Occipital lobe (tissue), 2 donors: ENCODE results near the gene TMEM43. TPM values are rescaled to one million over a fixed set of nuclear protein-coding genes. Genes with fewer than 3 reads are reported as not detected.
"Not testable (repeated sequence)": the region's sequence is repeated elsewhere in the genome, so short reads cannot be mapped to it uniquely, and the experiment has no call there.

ENCODE experiments used
- DNase-seq: peaks from one replicate; lab custom pipeline; 2025; lab: John Stamatoyannopoulos, UW
- total RNA-seq: library from RNA; depleted of rRNA; stranded (reverse); fragments of >200 nt; gene quantifications from one replicate; pipeline ENCODE4 v1.2.3, GENCODE V29; 2014

Gene TMEM43, protein sequence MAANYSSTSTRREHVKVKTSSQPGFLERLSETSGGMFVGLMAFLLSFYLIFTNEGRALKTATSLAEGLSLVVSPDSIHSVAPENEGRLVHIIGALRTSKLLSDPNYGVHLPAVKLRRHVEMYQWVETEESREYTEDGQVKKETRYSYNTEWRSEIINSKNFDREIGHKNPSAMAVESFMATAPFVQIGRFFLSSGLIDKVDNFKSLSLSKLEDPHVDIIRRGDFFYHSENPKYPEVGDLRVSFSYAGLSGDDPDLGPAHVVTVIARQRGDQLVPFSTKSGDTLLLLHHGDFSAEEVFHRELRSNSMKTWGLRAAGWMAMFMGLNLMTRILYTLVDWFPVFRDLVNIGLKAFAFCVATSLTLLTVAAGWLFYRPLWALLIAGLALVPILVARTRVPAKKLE
- 44.1 TPM for total RNA-seq

DNA sequence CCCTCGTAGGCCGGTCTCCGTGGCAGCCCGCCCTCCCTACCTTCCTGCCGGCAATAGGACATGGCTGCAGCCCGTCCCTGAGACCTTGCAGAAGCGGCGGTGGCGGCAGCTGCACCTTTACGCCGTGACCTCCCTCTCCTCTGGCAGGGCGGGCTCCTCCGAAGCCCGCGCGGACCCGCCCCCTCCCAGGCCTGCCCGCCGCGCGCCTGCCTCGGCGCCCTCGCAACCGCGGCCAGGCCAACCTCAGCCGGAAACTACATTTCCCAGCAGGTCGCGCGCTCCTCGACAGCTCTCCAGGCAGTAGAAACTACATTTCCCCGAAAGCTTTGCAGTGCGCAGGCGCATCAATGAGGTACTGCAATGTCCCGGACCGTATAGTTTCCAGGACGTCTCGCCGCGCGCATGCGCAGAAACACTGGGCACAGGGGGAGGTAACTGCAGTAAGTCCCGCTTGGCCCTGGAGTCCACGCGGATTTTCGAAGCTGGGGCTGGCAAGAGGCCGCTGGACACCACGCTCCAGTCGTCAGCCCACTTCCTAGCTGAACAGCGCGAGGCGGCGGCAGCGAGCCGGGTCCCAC is at the start of gene TMEM43, which contains the start of gene CHCHD4:
TMEM43 (plus strand) TSS at position 438 of the 578 bp plus-strand sequence. CDS start 142 bp downstream, outside the sequence.
CHCHD4 (minus strand) TSS at position 256 of the 578 bp plus-strand sequence; CDS start at position 62, 194 bp downstream.
- peak; percentile 95 for DNase-seq

DNA sequence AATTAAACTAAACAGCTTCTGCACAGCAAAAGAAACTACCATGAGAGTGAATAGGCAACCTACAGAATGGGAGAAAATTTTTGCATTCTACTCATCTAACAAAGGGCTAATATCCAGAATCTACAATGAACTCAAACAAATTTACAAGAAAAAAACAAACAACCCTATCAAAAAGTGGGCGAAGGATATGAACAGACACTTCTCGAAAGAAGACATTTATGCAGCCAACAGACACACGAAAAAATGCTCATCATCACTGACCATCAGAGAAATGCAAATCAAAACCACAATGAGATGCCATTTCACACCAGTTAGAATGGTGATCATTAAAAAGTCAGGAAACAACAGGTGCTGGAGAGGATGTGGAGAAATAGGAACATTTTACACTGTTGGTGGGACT is 49.6 kb upstream of the TMEM43 start:
- not testable (repeated sequence) for DNase-seq

DNA sequence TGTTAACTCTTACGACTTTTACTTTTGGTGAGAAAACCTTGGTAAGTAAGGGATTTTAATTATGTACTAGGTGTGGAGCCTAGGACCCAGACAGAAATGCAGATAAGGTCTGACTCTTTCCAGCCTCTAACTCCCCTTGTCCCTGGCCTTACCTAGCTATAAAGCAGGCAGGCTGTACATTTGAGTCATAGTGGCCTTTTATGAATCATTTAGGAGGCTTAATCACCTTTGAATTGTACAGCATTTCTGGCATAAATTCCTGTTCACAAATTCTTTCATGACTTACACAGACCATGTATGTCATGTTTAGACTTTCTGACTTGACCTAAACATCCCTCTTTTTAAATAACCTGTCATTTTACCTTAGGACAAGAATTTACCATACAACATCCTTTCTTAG is 47.5 kb upstream of the TMEM43 start:
- DNase-seq, result no peak

DNA sequence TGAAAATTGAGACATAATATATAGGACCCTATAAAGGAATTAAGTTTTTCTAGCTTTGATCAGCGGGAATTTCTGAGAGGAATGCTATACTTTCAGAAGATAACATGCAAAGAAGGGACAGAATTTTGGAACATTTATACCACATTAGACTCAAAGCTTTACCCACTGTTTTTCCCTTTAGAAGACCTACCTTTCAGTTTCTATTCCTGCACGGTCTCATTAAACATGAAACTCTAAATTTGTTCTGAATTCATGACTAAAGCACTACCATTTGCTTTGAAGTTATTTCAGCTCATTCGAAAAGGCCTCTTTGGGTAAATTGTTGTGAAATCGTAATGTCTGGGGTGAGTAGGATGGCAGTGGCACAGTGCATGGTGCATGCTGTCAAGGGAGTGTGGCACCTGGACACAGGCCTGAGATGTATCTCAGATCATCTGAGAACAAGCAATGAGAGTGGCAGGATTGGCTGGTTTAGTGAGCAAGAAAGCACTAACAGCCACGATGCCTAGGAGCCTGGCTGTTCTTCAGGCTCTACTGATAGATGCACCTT is 42.7 kb upstream of the TMEM43 start:
- DNase-seq, result no peak

DNA sequence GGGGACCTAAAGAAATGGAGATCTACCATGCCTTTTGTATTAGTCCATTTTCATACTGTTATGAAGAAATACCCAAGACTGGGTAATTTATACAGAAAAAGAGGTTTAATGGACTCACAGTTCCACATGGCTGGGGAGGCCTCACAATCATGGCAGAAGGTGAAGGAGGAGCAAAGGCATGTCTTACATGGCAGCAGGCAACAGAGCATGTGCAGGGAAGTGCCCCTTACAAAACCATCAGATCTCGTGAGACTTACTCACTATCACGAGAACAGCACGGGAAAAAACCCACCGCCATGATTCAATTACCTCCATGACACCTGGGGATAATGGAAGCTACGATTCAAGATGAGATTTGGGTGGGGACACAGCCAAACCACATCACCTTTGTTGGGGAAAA is 37.4 kb upstream of the TMEM43 start:
- DNase-seq, result not testable (repeated sequence)

DNA sequence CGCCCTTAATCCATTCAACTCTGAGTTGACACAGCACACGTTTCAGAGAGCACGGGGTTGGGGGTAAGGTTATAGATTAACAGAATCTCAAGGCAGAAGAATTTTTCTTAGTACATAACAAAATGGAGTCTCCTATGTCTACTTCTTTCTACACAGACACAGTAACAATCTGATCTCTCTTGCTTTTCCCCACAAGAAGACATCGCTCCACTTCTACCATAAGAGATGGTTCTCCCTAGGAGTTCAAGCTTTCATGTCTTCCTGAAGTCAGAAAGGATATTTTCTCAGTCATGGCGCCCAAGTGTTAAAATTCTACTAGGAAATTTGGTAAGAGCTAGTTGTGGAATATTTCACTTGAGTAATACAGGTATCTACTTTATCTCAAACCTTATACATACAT is 32.9 kb upstream of the TMEM43 start:
- not testable (repeated sequence) for DNase-seq

DNA sequence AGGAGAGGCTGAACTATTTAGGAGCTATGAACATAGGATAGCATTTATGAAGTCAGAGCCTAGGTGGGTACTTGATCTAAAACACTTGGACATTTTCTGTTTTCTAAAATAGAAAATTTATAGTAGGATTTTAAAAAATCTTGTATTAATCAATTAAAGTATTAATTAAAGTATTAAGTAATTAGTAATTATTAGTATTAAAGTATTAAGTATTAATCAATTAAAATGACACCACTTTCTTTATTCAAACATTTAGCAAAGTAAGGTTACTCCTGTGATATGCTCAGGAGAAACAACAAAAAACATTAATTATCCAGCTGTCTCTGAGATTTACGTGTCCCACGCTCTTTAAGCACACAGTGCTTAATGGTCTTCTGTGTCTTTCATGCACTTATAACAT is 32.4 kb upstream of the TMEM43 start:
- DNase-seq, result no peak

DNA sequence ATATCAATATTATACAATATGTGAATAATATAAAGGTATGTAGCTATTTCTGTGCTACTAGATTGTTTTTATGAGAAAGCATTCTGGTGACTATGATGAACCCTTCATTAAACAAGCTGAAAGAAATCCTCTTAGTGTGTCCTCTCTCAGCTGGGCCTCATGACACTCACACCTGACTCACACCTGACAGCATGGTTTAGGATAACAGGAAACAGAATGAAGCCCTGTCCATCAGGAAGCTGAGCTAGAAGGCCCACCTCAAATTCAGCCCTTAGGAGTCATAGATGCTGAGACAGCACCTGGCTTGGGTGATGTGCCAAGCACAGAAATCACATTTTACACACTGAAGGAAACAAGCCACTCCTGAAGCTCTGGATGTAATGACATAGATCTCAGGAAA is 31.0 kb upstream of the TMEM43 start:
- no peak for DNase-seq

DNA sequence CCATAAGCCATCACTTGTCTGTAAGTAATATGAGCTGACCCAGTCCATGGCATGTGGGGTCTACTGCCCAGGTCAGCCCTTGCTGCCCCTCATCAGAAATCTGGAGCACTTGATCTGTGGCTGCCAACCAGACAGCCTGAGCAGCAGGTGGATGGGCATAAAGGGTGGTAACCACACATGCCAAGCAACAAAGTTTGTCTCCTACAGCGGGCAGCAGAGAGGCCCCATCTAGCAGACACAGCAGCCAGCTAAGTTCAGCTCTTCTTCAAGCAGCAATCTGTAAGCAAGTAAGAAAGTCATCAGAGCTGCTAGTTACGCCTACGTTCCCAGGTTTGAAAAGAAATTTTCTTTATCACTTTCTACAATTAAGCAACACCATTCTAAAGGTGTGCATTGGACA is 28.1 kb upstream of the TMEM43 start:
- no peak for DNase-seq

DNA sequence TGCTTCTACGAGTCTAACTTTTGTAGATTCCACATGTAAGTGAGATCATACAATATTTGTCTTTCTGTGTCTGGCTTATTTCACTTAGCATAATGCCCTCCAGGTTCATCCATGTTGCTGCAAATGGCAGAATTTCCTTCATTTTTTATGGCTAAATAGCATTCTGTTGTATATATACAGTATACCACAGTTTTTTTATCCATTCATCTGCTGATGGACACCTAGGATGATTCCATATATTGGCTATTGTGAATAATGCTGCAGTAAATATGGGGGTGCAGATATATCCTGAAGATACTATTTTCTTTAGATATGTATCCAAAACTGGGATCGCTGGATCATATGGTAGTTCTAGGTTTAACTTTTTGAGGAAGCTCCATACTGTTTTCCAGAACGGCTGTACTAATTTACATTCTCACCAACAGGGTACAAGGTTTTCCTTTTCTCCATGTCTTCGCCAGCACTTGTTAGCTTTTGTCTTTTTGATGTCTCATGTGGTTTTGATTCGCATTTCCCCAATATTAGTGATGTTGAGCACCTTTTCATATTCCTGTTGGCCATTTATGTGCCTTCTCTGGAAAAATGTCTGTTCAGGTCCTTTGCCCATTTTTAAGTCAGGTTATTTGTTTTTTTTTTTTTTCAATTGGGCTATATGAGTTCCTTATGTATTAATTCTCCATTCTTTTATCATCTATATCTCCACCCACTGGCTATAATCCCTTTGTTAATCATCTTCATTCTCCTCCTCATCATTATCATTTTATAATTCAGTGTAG is 27.0 kb upstream of the TMEM43 start:
- no peak for DNase-seq

DNA sequence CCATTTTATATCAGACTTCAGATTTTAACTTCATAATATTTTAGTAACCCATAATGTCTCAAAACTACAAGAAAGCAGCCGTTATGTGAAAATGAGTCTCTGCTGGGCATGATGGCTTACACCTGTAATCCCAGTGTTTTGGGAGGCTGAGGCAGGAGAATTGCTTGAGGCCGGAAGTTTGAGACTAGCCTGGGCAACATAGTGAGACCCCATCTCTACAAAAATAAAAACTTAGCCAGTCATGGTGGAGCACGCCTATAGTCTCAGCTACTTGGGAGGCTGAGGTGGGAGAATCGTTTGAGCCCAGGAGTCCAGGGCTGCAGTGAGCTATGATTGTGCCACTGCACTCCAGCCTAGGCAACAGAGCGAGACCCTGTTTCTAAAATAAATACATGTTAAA is 15.0 kb upstream of the TMEM43 start:
- not testable (repeated sequence) for DNase-seq

DNA sequence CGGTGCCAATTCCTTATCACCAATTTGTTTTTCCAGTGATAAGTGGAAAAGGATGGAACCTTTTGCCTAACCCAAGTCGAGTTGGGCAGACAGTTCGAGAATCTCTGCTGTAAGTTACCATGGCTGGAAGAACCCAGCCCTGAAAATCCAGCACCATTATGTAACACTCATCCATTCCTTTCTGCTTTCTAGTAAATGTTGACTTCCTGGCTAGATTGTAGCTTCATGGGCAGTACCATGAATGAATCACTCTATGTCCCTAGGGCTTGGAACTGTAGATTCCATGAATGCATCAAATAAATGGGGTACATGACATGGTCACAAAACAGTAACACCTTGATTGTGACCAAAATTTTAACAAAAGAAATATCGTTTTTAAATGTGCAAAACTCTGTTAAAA is 14.2 kb upstream of the TMEM43 start:
- no peak for DNase-seq

DNA sequence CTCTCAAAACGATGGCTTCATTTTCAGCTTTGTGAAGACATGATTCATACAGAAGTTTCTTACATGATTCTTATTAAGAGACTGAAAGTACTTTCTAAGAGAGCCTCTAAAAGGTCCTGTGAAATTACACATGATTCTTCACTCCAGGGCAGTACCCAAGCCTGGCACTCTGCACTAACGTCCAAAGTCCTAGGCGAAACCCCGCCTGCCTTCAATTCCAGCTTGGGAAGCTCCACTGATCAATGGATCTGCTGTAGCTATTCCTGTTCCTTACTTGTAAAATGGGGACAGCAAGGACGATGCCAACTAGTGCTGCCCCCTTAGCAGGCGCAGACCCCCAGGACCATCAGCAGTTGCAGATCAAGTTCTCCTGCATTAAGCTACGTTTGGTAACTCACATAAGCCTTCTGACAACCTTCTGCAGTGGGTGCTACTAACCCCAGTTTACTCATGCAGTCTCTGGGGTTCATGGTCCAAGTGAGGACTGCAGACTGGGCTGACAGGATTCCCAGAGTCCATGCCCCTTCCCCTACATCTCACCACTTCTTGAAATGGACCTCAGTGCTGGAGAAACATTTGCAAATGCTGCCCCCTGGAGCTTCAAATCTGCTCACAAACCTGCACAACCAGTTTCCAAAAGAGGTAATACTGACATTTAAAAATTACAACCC is 10.8 kb upstream of the TMEM43 start:
- no peak for DNase-seq

DNA sequence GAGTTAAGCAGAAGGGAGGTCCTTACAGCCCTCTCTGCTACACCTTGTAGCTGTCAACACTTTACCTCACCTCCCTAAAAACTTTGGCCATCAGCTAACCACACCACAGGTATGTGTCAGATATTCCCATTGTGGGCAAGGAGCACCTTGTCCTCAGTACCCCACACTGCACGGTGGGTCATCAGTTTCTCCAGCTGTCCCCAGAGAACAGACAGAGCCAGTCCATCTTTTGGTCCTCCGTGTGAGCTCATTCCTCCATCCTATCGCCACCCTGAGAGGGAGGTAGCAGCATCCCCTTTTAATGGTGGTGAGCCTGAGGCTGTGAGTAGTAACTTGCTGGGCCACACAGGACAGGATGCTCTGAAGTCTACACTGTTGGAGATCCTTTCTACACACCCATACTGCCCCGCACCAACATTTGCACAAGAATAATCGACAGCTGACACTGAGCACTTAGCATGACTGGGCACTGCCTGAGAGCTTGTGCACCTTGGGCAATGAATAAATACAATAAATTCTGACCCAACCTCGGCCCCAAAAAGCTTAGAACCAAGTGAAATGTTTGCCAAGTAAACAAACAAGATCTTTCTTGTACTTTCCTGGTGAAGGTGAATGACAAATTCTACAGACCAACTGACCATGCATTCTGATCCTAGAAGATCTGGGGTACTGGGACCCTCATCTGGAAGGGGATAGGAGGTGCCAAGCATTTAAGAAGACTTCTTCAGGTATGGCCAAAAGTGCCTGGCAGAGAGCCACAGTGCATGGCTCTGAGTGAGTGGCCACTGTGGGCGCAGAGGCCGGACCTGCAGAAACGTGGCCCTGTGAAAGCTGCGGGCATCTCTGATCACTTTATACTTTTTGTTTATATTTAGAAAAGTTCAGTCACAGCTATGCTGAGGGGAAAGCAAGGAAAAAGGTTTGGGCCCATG is 7.1 kb upstream of the TMEM43 start:
- no peak for DNase-seq

DNA sequence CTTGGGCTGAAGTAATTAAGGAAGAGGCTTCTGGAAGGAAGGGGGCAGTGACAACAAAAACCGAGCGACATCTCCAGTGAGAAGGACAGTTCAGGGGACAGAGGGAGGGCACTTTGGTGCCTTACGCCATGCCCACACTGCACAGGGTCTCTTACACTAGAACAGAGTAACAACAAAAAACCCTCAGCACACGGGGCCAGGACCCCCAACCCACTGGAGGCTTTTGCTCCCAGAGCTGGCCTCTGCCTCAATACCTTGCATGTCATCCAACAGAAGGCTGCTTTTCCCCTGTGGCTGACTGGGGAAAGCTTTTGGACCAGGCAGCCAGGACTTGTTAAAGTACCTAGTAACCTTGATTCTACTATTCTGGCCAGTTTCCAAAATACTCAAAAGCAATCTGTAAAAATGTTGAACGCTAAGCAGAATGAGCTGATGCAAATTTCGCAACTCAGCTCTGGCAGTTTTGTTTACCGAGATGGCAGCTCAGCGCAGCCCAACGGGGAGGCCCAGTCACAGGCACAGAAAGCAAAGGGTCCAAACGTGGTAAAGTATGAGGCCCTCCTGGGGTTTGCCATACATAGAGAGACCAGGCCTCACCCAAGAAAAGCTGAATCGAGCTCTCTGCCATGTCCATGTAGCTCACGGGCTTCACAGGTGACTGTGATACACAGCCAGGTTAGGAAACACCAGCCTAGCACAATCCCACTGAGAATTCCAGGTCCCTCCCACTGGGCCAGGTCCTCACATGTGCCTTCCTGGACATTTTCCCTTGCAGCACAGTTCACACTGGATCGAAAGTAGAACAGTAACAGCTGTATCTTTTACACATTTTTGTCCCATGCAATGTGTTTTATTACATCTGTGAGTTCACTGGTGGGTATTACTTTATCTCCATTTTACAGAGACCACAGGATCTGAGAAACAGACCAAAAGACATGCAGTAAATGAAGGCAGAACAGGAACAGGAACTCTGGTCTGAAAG is 6.2 kb upstream of the TMEM43 start:
- DNase-seq, result no peak

DNA sequence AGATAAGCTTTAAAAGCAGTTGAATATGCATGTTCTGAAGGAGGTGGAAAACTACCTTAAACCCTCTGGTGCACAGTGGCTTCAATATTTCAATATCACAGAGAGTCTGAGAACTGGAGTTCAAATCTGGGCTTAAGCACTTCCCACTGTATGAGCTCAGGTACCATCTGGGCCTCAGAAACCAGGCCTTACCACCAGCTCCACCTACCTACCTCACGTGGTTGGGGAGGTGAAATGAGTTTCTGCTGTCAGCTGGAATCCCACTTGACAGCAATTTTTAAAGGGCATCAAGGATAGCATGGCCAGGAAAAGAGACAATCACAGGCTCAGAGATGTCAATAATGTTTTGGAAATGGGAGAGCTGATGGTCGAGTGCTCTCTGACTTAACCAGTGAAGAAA is 5.2 kb upstream of the TMEM43 start:
- no peak for DNase-seq

DNA sequence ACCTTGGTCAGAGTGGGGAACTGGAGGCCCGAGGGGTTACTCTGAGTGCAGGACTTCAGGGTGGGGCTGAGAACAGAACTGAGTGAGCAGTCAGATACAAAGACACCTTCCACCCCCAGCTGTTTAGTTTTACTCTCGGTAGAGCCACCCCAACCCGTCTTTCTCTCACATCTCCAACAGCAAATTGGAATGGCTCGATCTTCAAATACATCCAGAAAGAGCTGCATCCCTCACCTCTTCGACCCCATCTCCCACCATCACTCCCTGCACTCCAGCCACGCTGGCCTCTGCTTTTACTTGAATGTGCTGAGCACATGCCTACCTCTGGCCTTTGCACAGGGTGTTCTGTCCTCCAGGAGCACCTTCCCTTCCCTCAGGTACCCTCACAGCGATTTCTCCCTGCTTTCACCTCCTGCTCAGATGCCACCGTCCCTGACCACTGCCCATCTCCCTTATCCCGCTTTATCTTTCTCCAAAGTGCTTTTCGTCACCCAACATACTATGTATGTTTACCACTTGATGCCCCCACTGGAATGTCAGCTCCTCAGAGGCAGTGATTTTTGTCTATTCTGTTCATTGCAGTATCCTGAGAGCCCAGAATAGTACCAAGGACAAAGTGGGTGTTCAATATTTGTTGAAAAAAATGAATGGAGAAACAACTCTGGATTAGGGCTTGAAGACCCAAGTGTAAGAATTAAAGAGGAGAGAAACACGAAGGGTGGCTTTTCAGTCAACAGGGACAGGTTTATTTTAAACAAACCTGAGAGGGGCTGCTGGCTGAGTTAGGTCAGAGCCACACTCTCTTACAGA is 4.5 kb upstream of the TMEM43 start:
- DNase-seq, result no peak

DNA sequence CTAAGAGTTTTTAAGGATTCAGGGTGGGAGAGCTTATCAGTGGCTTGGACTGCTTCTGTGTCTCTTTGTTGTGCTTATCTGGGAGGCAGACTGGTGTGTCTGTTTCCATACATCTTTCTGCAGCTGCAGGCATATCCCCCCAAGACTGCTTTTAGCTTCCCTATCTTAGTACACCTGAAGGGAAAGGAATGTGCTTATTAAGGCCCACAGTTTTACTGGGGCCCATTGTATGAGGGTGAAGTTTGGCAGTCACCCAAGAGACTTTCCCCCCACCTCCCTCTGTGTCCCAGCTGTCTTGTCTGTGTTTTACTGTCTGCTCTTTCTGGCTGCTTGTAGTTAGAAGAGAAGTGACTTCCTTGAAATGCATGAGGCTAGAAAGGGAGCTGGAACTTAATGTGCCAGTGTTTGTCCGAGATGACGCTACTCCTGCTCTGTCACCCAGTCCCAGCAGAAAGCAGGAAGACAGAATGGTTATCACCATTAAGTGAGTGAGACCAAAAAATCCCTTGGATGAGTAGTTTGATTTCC is 3.9 kb upstream of the TMEM43 start:
- DNase-seq, result not testable (repeated sequence)
